ENCODE measurements around the gene BRAP. TPM values are rescaled to one million over a fixed set of nuclear protein-coding genes. Genes with fewer than 3 reads are reported as not detected.
"Not testable (repeated sequence)": the region's sequence is repeated elsewhere in the genome, so short reads cannot be mapped to it uniquely, and the experiment has no call there.

BRAP gene
- total RNA-seq, 4 donors from 2014 or later, result 21.7 to 26.5 (median 23.1) TPM

GRCh38 chr12:111626230-111626629 lies 59.5 kb downstream of the BRAP start:
- no peaks in the 10 kb centered on the region for H3K9me3 ChIP-seq
- TF ChIP-seq CTCF (IDR thresholded peaks at IDR 0.05), result no peak
- TF ChIP-seq POLR2A (IDR thresholded peaks at IDR 0.05), result no peak
- no peak for TF ChIP-seq EP300 (IDR thresholded peaks at IDR 0.05)
- TF ChIP-seq POLR2AphosphoS5 (IDR thresholded peaks at IDR 0.05), result no peak
- no peak for ATAC-seq
- WGBS, 2 donors (ENCODE audit: low coverage in 1 of 2), result 80 to 97% methylated on average over 1 to 5 of the region's 6 CpGs
- no peak overlapping the region for H3K27ac ChIP-seq
- no peak overlapping the region for H3K4me3 ChIP-seq
- no peaks in the 10 kb centered on the region for H3K36me3 ChIP-seq
- H3K27me3 ChIP-seq, result no peaks in the 10 kb centered on the region
- H3K4me1 ChIP-seq, result no peaks in the 10 kb centered on the region

- 88 to 90% methylated on average over 4 to 5 of the region's 8 CpGs for WGBS, 2 donors (ENCODE audit: low coverage in 1 of 2)
- no peak for ATAC-seq
- TF ChIP-seq POLR2A (IDR thresholded peaks at IDR 0.05), result no peak
Observed at GRCh38 chr12:111624540-111624939, 61.2 kb downstream of the BRAP start.

GRCh38 chr12:111617841-111618240 lies 67.9 kb downstream of the BRAP start:
- ATAC-seq, H3K27me3 ChIP-seq, H3K4me3 ChIP-seq, H3K27ac ChIP-seq, H3K4me1 ChIP-seq, H3K9me3 ChIP-seq, H3K36me3 ChIP-seq: not testable (repeated sequence)
- WGBS, 2 donors (ENCODE audit: low coverage in 1 of 2), result 83 to 92% methylated on average over 3 to 4 of the region's 10 CpGs

More at GRCh38 chr12:111624540-111624939, 61.2 kb downstream of the BRAP start:
- Histone ChIP-seq H3K9me3 (no peaks in the 10 kb centered on the region), H3K27me3 (no peaks in the 10 kb centered on the region), H3K27ac (no peak overlapping the region), H3K36me3 (no peaks in the 10 kb centered on the region), H3K4me3 (no peak overlapping the region), H3K4me1 (no peaks in the 10 kb centered on the region)

- no peak overlapping the region for H3K27ac ChIP-seq
- TF ChIP-seq POLR2AphosphoS5 (IDR thresholded peaks at IDR 0.05) (no peak), CTCF (IDR thresholded peaks at IDR 0.05) (no peak), EP300 (IDR thresholded peaks at IDR 0.05) (no peak), POLR2A (IDR thresholded peaks at IDR 0.05) (no peak)
- no peaks in the 10 kb centered on the region for H3K4me1 ChIP-seq
- ATAC-seq, result peak; percentile 70
- WGBS, 2 donors (ENCODE audit: low coverage in 1 of 2), result 74 to 76% methylated on average over 6 of the region's 7 CpGs
- H3K27me3 ChIP-seq, result no peaks in the 10 kb centered on the region
- H3K36me3 ChIP-seq, result no peaks in the 10 kb centered on the region
- no peak overlapping the region for H3K4me3 ChIP-seq
- H3K9me3 ChIP-seq, result no peaks in the 10 kb centered on the region
Observed at GRCh38 chr12:111616177-111616623, 69.6 kb downstream of the BRAP start.

GRCh38 chr12:111607239-111607638 lies 78.5 kb downstream of the BRAP start:
- ATAC-seq, result no peak
- no peaks in the 10 kb centered on the region for H3K36me3 ChIP-seq
- no peak overlapping the region for H3K4me3 ChIP-seq
- TF ChIP-seq POLR2AphosphoS5 (IDR thresholded peaks at IDR 0.05) (no peak), CTCF (IDR thresholded peaks at IDR 0.05) (no peak), POLR2A (IDR thresholded peaks at IDR 0.05) (no peak), EP300 (IDR thresholded peaks at IDR 0.05) (no peak)
- H3K4me1 ChIP-seq, result no peaks in the 10 kb centered on the region
- no peaks in the 10 kb centered on the region for H3K9me3 ChIP-seq
- 75 to 80% methylated on average over 1 to 3 of the region's 3 CpGs for WGBS, 2 donors (ENCODE audit: low coverage in 1 of 2)
- no peaks in the 10 kb centered on the region for H3K27me3 ChIP-seq
- no peak overlapping the region for H3K27ac ChIP-seq

- TF ChIP-seq CTCF (IDR thresholded peaks at IDR 0.05) (no peak), POLR2AphosphoS5 (IDR thresholded peaks at IDR 0.05) (no peak), EP300 (IDR thresholded peaks at IDR 0.05) (no peak), POLR2A (IDR thresholded peaks at IDR 0.05) (no peak)
- 62 to 72% methylated on average over 2 to 3 of the region's 3 CpGs for WGBS, 2 donors (ENCODE audit: low coverage in 1 of 2)
- H3K9me3 ChIP-seq, result no peaks in the 10 kb centered on the region
- no peaks in the 10 kb centered on the region for H3K27me3 ChIP-seq
- ATAC-seq, result no peak
- no peaks in the 10 kb centered on the region for H3K36me3 ChIP-seq
- no peak overlapping the region for H3K27ac ChIP-seq
- no peak overlapping the region for H3K4me3 ChIP-seq
- H3K4me1 ChIP-seq, result no peaks in the 10 kb centered on the region
Observed at GRCh38 chr12:111606767-111607230, 79.0 kb downstream of the BRAP start.
